ENCODE measurements around the gene SNX33. TPM values are rescaled to one million over a fixed set of nuclear protein-coding genes. Genes with fewer than 3 reads are reported as not detected.

The SNX33 gene
- total and polyA plus RNA-seq, 2 of the 13 experiments (the other 11 are each of a cell fraction or from before 2014, with no cell fraction given), result 11.0 to 11.6 TPM

GRCh38 chr15:75625542-75626347 lies 22.0 kb upstream of the SNX33 start, which contains the start of gene SNUPN (continued):
- TF ChIP-seq ATF6 (CRISPR knock-in tag; conservative IDR thresholded peaks at IDR 0.05), result no peak
- TF ChIP-seq LCORL (IDR thresholded peaks at IDR 0.05), result no peak
- no peak; the same call in 1 of the 2 replicates for TF ChIP-seq LCORL (CRISPR knock-in tag; IDR thresholded peaks at IDR 0.05)
- no peak; the same call in 1 of the 2 replicates for TF ChIP-seq HMGXB3 (CRISPR knock-in tag; IDR thresholded peaks at IDR 0.05; ENCODE audit: borderline replicate concordance)
- TF ChIP-seq CENPBD1 (CRISPR knock-in tag; IDR thresholded peaks at IDR 0.05; ENCODE audit: borderline replicate concordance, low read depth), result no peak
- no peak for TF ChIP-seq ZXDC (CRISPR knock-in tag; IDR thresholded peaks at IDR 0.05)
- TF ChIP-seq ZNF768 (CRISPR knock-in tag; IDR thresholded peaks at IDR 0.05), result no peak; the same call in 1 of the 2 replicates
- TF ChIP-seq ZNF160 (CRISPR knock-in tag; IDR thresholded peaks at IDR 0.05), result 0 out of 2 replicates have a peak, but pooled peaks have one; percentile 45
- no peak for TF ChIP-seq ZNF205 (CRISPR knock-in tag; IDR thresholded peaks at IDR 0.05)
- TF ChIP-seq ZFP82 (CRISPR knock-in tag; IDR thresholded peaks at IDR 0.05; ENCODE audit: borderline replicate concordance), result 0 out of 2 replicates have a peak, but pooled peaks have one; percentile 79
- no peak; the same call in 1 of the 2 replicates for TF ChIP-seq SIN3B (IDR thresholded peaks at IDR 0.05; ENCODE audit: low read length)
- TF ChIP-seq HIC2 (CRISPR knock-in tag; IDR thresholded peaks at IDR 0.05; ENCODE audit: low read depth), result no peak
- 0 out of 2 replicates have a peak, but pooled peaks have one; percentile 11 for TF ChIP-seq ZNF782 (CRISPR knock-in tag; IDR thresholded peaks at IDR 0.05; ENCODE audit: borderline replicate concordance)
- peak; percentile 89 for TF ChIP-seq ZNF709 (CRISPR knock-in tag; IDR thresholded peaks at IDR 0.05)
- TF ChIP-seq KLF12 (CRISPR knock-in tag; IDR thresholded peaks at IDR 0.05; ENCODE audit: borderline replicate concordance), result peak; percentile 90; the same call in 1 of the 2 replicates
- TF ChIP-seq ZNF337 (CRISPR knock-in tag; IDR thresholded peaks at IDR 0.05; ENCODE audit: borderline replicate concordance, low read depth), result no peak
